Stomach (tissue), 9 donors: Measurements from ENCODE around the gene IGSF21. TPM values are rescaled to one million over a fixed set of nuclear protein-coding genes. Genes with fewer than 3 reads are reported as not detected.

Experiments
- DNase-seq, 2 donors: peaks; one replicate each; pipeline versions ENCODE4 v3.0.0 to v3.0.0-alpha.2; 2013 to 2019
- H3K27ac ChIP-seq, 5 donors: fragments of 200-600 bp in 4 of 5; sonication (generic) in 4 of 5; one replicate each; pipeline ENCODE4 v1.5.1; 2013 to 2019; ENCODE audit warnings: mild to moderate bottlenecking in 1 of 5, moderate library complexity in 1 of 5
- H3K27me3 ChIP-seq, 3 donors: fragments of 200-600 bp; sonication (generic); one replicate each; pipeline ENCODE4 v1.5.1; 2017 to 2019; ENCODE audit warnings: mixed run types in 1 of 3
- H3K36me3 ChIP-seq, 4 donors: fragments of 200-600 bp; sonication (generic); 1 replicate in 3 of 4; 2 replicates in 1 of 4; pipeline ENCODE4 v1.5.1; 2016 to 2019
- H3K4me1 ChIP-seq, 4 donors: fragments of 200-600 bp; sonication (generic); one replicate each; pipeline ENCODE4 v1.5.1; 2016 to 2019
- H3K4me3 ChIP-seq, 4 donors: fragments of 200-600 bp; sonication (generic) in 3 of 4; one replicate each; pipeline ENCODE4 v1.5.1; 2016 to 2019; ENCODE audit warnings: mild to moderate bottlenecking in 1 of 4
- H3K9me3 ChIP-seq, 4 donors: fragments of 200-600 bp; sonication (generic); one replicate each; pipeline ENCODE4 v1.5.1; 2016 to 2019
- EP300 ChIP-seq: sonication (generic); formaldehyde crosslinking; IDR thresholded peaks from one replicate; pipeline ENCODE4 v1.6.1; 2017; ENCODE audit warnings: antibody characterized with exemption
- POLR2A ChIP-seq, 4 donors: fragments of 450-650 bp; IDR thresholded peaks; one replicate each; pipeline ENCODE4 v1.6.1; 2016; ENCODE audit warnings: antibody characterized with exemption in 4 of 4, control low read depth in 2 of 4, mild to moderate bottlenecking in 1 of 4, moderate library complexity in 1 of 4
- POLR2AphosphoS5 ChIP-seq, 3 donors: sonication (generic); formaldehyde crosslinking; IDR thresholded peaks; one replicate each; pipeline ENCODE4 v1.6.1; 2016; ENCODE audit warnings: antibody characterized with exemption in 3 of 3
- WGBS, 5 donors: extraction: QIAGEN DNeasy Blood & Tissue Kit in 3 of 5; methylation state at CpG; one replicate each; pipeline versions ENCODE4 v1.1.5 to v1.1.7; 2013 to 2018; 5-methylcytosine and 5-hydroxymethylcytosine counted together
- intact Hi-C: fragments of 100-400 bp; cut with DNase I; formaldehyde crosslinking; loops from one replicate; pipeline ENCODE4 v1.15.1; 2023; ENCODE audit warnings: low total_unique reads
- polyA plus RNA-seq, 3 donors: library from polyadenylated mRNA; stranded (reverse); fragments of 200-250 nt; gene quantifications; one replicate each; pipeline ENCODE4 v1.2.3, GENCODE V29; 2013
- total RNA-seq, 5 donors: library from RNA; depleted of rRNA; stranded (reverse); fragments of >200 nt; gene quantifications; one replicate each; pipeline versions ENCODE4 v1.1.0 to v1.2.3, GENCODE V29; 2014 to 2016
- TF ChIP-seq, protein P1 (sequence below), 7 experiments: fragments of 450-650 bp in 4 of 7; fragments of 200-600 bp in 3 of 7; sonication (generic) in 3 of 7; IDR thresholded peaks; one replicate each; pipeline ENCODE4 v1.5.1; 2016 to 2019; ENCODE audit warnings: antibody characterized with exemption in 7 of 7, control low read depth in 2 of 7, mild to moderate bottlenecking in 1 of 7
- donor health status: healthy with polysubstance abuse.
- donor health status: Bipolar disorder and iron deficiency.
- donor health status: healthy.

The IGSF21 gene
- total and polyA plus RNA-seq, 8 donors: 0.25 to 2.0 (median 1.1) TPM; not detected in 3

DNA sequence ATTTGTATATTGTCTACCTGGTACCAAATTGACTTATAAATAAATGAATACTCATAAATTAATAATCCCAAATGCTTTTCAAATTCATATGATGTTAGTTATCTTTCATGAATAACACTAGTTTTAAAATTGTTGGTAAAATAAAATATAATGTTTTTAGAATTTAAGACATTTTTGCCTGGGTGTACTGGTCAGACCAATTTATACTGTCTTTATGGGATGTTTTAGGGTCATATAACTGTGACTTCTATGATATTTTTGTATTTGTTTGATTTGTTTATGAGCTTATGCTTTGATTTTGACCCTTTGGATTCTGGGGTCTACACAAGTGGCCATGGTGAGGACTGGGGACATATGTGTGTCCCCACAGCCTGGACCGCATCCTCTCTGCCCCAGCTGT, 319.0 kb downstream of the IGSF21 start:
- no peak for TF ChIP-seq POLR2AphosphoS5 (IDR thresholded peaks at IDR 0.05)
- TF ChIP-seq, protein P1, sequence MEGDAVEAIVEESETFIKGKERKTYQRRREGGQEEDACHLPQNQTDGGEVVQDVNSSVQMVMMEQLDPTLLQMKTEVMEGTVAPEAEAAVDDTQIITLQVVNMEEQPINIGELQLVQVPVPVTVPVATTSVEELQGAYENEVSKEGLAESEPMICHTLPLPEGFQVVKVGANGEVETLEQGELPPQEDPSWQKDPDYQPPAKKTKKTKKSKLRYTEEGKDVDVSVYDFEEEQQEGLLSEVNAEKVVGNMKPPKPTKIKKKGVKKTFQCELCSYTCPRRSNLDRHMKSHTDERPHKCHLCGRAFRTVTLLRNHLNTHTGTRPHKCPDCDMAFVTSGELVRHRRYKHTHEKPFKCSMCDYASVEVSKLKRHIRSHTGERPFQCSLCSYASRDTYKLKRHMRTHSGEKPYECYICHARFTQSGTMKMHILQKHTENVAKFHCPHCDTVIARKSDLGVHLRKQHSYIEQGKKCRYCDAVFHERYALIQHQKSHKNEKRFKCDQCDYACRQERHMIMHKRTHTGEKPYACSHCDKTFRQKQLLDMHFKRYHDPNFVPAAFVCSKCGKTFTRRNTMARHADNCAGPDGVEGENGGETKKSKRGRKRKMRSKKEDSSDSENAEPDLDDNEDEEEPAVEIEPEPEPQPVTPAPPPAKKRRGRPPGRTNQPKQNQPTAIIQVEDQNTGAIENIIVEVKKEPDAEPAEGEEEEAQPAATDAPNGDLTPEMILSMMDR (IDR thresholded peaks at IDR 0.05): no peak
- no peak for TF ChIP-seq EP300
- no peak for TF ChIP-seq POLR2A (IDR thresholded peaks at IDR 0.05)
- Histone ChIP-seq H3K9me3 (peaks cover 0 to 24% (median 18%) of the 10 kb centered on the region in 4 donors), H3K27me3 (no peaks in the 10 kb centered on the region), H3K36me3 (no peaks in the 10 kb centered on the region), H3K4me1 (no peaks in the 10 kb centered on the region), H3K27ac (no peak overlapping the region), H3K4me3 (no peak overlapping the region)
- no peak for DNase-seq
- WGBS, 5 donors: 79 to 100% (median 95%) methylated on average over 1 of the region's 1 CpG
- intact Hi-C loops: no loop called here
